HEK293T (cell line): Measurements from ENCODE around the gene COA3.

Experiments used
- ARNT ChIP-seq: fragments of 450-650 bp; IDR thresholded peaks from 2 replicates; pipeline ENCODE4 v1.6.1; 2017; ENCODE audit warnings: mild to moderate bottlenecking
- ELF4 ChIP-seq: fragments of 450-650 bp; IDR thresholded peaks from 2 replicates; pipeline ENCODE4 v1.6.1; 2017; ENCODE audit warnings: antibody characterized with exemption
- FOXA1 ChIP-seq: fragments of 450-650 bp; IDR thresholded peaks from 2 replicates; pipeline ENCODE4 v1.6.1; 2016; ENCODE audit warnings: mild to moderate bottlenecking
- FOXK2 ChIP-seq: fragments of 450-650 bp; IDR thresholded peaks from 2 replicates; pipeline ENCODE4 v1.6.1; 2016; ENCODE audit warnings: mild to moderate bottlenecking
- FOXM1 ChIP-seq: fragments of 450-650 bp; IDR thresholded peaks from 2 replicates; pipeline ENCODE4 v1.6.1; 2017; ENCODE audit warnings: mild to moderate bottlenecking, borderline replicate concordance
- L3MBTL2 ChIP-seq: fragments of 450-650 bp; conservative IDR thresholded peaks from 2 replicates; pipeline ENCODE4 v1.6.1; 2016; ENCODE audit warnings: mild to moderate bottlenecking
- LEF1 ChIP-seq: fragments of 450-650 bp; IDR thresholded peaks from 2 replicates; pipeline ENCODE4 v1.6.1; 2017; ENCODE audit warnings: mild to moderate bottlenecking, borderline replicate concordance
- SP1 ChIP-seq: fragments of 450-650 bp; IDR thresholded peaks from 2 replicates; pipeline ENCODE4 v1.6.1; 2017
- TARDBP ChIP-seq: fragments of 450-650 bp; IDR thresholded peaks from 2 replicates; pipeline ENCODE4 v1.6.1; 2016
- ZNF384 ChIP-seq: fragments of 450-650 bp; IDR thresholded peaks from 2 replicates; pipeline ENCODE4 v1.6.1; 2016
- TF ChIP-seq, protein P1 (sequence below): fragments of 450-650 bp; IDR thresholded peaks from 2 replicates; pipeline ENCODE4 v1.6.1; 2016

DNA sequence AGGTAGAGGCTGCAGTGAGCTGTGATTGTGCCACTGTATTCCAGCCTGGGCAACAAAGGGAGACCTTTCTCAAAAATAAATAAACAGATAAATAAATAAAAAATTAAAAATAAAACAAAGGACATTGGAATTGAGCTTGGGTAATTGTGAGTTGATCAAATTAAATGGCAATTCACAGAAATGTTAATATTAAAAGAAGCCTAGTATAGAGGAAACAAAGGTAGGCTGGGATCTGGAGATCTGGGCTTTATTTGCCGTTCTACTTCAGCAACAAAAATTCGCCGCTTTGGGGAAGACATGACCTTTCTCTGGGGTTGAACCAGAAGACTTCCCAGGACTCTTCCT is 25.6 kb downstream of the COA3 start:
- TF ChIP-seq L3MBTL2 (no peak), SP1 (no peak), FOXM1 (no peak), FOXK2 (no peak), FOXA1 (no peak), ZNF384 (no peak), LEF1 (no peak), ELF4 (no peak), TARDBP (no peak), ARNT (no peak)
- TF ChIP-seq, protein P1, sequence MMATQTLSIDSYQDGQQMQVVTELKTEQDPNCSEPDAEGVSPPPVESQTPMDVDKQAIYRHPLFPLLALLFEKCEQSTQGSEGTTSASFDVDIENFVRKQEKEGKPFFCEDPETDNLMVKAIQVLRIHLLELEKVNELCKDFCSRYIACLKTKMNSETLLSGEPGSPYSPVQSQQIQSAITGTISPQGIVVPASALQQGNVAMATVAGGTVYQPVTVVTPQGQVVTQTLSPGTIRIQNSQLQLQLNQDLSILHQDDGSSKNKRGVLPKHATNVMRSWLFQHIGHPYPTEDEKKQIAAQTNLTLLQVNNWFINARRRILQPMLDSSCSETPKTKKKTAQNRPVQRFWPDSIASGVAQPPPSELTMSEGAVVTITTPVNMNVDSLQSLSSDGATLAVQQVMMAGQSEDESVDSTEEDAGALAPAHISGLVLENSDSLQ = no peak
